OCI-LY7 (cell line): Measurements from ENCODE around the gene TCERG1L.

Experiments
- EZH2phosphoT487 ChIP-seq: fragments of 200-600 bp; sonication (generic); IDR thresholded peaks from 2 replicates; pipeline ENCODE4 v1.6.1; 2018; ENCODE audit warnings: low read depth, borderline replicate concordance, mild to moderate bottlenecking, mixed run types, antibody characterized with exemption, low read length, moderate library complexity, mixed read lengths
- TF ChIP-seq, protein P1 (sequence below): fragments of 200-600 bp; sonication (generic); conservative IDR thresholded peaks from 2 replicates; pipeline ENCODE4 v1.5.1; 2014; ENCODE audit warnings: mild to moderate bottlenecking, antibody characterized with exemption, low read length, moderate library complexity, mixed read lengths

GRCh38 chr10:131102676-131103075 lies 208.8 kb downstream of the TCERG1L start:
- TF ChIP-seq, protein P1, sequence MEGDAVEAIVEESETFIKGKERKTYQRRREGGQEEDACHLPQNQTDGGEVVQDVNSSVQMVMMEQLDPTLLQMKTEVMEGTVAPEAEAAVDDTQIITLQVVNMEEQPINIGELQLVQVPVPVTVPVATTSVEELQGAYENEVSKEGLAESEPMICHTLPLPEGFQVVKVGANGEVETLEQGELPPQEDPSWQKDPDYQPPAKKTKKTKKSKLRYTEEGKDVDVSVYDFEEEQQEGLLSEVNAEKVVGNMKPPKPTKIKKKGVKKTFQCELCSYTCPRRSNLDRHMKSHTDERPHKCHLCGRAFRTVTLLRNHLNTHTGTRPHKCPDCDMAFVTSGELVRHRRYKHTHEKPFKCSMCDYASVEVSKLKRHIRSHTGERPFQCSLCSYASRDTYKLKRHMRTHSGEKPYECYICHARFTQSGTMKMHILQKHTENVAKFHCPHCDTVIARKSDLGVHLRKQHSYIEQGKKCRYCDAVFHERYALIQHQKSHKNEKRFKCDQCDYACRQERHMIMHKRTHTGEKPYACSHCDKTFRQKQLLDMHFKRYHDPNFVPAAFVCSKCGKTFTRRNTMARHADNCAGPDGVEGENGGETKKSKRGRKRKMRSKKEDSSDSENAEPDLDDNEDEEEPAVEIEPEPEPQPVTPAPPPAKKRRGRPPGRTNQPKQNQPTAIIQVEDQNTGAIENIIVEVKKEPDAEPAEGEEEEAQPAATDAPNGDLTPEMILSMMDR, result no peak
- TF ChIP-seq EZH2phosphoT487, result no peak
